GM19043 (cell line): ENCODE data around the gene SLC25A34.

Experiments used
- ATAC-seq: cut with Tn5 transposase; IDR thresholded peaks from one replicate; pipeline ENCODE4 v1.9.1; 2021; ENCODE audit warnings: low read depth; ENCODE audit not compliant: unreplicated experiment

Gene SLC25A34

DNA sequence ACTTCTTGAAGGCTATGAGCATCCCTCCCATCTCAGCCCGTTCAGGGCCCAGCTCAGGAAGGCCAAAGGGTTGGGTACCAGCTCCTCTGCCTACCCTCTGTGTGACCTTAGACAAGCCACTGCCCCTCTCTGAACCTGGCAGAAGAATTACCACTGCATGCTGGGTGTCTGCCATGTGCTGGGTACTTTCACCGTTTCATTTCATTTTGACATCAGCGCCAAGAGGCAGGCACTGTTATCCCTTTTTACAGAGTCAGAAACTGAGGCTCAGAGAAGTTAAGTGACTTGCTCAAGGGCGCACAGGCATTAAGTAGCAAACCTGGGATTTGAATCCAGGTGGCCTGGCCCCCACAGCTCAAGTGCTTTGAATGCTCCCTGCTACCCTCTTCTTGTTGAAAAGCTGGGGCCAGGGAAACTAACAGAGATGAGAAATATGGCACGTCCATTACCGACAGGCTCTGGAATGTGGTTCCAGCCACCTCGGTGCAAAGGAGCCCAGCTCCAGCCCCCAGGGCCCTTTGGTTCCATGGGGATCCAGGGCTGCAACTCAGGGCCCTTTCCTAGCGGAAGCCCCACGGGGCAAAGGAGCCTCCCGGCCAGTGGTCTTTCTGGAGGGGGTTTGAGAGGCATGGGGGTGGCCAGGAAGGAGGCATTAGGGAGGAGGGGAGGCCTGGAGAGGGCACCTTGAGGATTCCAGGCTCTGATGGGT lies 12.8 kb downstream of the SLC25A34 start:
- no peak for ATAC-seq

DNA sequence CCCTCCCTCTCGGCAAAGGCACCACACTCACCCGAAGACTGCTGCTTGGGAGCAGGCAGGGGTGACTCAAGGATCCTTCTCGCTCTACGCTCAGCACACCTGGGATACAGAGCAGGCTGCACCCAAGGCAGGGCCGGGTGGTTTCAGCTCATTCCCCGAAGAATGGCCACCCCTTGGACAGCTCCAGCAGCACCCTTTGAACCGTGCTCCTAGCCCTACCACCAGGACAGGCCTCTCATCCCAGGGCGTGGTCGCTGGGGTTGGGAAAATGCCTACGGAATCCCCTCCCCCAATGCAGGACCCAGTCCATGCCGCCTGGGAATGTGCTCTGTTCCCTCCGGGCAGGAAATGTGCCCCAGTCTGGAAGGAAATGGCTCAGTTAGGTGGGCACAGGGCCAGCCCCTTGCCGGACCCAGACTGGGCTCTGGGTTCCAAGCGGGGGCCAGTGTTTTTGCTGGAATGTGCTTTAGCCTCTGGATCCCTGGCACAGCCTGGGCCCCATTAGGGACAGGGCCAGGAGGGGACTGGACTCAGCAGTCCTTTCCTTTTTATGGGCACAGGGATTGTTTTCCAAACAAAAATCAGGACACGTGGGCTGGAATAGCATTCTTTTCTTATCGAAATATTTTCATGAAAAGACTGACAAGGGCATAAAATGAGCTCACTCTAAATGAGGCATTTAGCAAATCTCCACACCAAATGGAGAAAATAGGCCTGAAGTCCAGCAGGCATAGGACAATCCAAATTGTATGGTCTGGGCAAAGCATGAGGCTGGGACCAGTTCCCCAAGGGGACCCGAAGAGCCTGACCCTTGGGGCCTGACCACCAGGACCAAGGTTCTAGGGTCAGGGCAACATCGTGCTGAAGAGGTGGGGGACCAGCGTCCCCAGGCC lies 13.6 kb downstream of the SLC25A34 start:
- ATAC-seq: no peak

DNA sequence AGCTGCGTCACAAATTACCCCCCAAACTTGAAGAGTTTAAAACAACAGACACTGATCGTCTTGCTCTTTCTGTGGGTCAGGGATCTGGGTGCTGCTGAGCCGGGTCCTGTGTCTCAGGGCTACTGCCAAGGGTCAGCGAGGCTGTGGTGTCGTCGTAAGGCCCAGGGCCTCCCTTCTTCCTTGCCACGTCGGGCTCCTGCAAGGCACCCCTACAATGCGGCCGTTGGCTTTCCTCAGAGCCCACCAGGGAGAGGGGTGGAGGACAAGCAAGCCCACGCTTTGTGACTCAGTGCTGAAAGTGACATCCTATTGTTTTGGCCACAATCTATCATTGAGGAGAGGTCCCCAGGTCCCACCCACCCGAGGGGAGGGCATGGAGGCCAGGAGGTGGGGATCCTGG lies 14.9 kb downstream of the SLC25A34 start:
- ATAC-seq: no peak

DNA sequence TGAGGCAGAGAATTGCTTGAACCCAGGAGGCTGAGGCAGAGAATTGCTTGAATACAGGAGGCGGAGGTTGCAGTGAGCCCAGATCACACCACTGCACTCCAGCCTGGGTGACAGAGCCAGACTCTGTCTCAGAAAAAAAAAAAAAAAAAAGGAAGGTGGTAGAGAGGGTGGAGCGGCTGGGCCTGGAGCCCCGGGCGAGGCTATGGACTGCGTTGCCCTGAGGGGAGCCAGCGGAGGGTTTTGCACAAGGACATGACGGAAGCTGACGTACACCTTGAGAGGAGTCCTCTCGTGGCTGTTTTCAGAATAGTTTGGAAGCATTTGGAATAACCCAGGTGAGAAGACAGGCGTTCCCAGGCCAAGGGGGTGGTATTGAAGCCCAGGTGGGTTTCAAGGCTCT lies 15.7 kb downstream of the SLC25A34 start:
- no peak for ATAC-seq

DNA sequence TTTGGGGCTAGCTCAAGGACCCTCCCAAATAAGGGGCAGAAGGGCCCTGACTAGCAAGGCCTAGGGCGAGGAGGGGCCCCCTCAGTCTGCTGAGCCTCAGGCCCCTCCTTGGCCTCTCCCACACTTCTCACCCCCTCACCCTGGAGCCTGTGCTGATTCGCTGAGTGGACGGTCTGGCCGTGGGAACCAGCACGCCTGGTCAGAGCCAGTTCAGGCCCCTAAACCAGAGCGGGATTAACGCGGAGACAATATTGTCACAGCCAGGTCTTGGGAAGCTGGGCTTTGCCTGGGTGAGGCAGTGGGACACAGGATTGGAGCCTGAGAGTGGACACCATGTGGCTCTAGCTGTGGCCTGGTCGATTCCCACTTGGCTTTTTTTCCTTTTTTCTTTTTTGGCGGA lies 17.7 kb downstream of the SLC25A34 start:
- no peak for ATAC-seq

DNA sequence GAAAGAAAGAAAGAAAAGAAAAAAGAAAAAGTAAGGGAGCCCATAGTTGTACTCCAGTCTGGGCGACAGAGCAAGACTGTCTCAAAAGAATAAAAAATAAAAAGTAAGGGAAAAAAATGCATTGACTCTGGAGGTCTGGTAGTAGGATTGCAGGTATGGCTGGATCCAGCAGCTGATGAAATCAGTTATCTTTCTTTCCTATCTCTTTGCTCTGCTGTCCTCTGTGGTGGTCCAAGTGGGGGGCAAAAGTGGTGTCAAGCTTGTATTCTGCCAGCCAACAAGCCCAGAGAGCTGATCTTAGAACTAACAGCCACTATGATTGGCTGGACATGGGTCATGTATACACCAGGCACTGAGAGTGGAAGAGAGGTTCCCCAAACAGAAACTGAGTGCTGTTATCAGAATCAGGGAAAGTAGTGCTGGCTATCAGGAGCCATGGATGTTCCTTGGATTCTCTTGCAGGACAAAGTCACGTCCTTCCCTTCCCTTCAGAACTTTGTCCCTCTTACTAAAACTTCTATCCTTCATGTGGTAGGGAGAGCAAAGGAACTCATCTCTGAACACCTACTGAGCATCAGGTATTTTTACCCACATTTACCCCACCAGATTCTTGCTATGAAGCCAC lies 19.1 kb downstream of the SLC25A34 start:
- ATAC-seq: no peak

DNA sequence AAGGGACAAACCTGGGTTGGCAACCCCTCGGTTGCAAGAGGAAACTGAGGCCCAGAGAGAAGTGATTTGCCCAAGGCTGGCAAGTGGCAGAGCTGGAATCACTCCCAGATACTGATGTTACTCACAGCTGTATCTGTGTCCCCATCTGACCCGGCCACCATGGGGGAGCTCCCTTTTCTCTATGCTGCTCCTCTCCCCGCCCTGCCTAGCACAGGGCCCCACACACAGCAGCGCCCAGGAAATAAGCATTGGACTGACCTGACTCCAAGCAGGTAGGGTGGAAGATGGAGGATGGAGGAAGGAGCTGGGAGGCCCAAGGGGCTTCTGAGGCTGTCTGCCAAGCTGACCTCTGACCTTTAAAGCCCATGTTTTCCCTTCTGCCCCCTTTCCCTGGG lies 19.6 kb downstream of the SLC25A34 start:
- ATAC-seq: no peak

DNA sequence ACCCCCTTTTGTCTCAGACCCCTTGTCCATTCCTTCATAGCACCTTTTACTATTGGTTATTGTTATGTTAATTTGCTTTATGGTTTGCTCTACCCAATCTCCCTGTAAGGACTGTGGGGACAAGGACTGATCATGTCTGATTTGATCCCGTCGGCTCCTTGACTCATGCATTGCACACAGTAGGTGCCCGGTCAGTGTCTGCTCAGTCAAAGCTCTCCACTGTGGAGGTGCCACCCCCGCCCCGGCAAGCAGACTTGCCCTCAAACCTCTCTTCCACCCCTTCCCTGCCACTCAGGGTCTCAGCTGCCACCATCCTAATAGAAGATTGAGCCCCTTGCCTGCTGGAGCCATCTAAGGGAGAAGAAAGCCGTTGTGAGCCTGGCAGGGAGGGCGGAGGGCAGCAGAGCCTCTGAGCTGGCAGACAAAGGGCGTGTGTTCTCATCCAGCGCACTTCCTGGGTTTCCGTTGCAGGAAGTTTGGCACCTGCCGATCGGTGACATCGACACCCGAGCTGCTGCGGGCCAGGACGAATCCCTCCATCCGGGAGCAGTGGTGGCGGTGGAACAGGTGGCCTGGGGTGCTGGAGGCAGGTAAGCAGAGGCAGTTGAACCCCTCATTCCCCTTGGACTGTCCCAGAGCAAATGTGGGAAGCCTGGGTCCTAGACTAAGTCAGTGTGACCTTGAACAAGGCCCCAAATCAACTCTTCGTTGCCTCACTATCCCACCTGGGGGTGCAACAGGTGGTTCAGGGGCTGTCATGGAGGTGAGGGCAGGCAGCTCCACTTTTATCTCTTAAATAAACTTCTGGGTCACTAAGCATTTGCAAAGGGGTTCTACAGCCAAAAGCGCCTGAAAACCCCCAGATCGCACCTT lies 20.3 kb downstream of the SLC25A34 start:
- no peak for ATAC-seq

DNA sequence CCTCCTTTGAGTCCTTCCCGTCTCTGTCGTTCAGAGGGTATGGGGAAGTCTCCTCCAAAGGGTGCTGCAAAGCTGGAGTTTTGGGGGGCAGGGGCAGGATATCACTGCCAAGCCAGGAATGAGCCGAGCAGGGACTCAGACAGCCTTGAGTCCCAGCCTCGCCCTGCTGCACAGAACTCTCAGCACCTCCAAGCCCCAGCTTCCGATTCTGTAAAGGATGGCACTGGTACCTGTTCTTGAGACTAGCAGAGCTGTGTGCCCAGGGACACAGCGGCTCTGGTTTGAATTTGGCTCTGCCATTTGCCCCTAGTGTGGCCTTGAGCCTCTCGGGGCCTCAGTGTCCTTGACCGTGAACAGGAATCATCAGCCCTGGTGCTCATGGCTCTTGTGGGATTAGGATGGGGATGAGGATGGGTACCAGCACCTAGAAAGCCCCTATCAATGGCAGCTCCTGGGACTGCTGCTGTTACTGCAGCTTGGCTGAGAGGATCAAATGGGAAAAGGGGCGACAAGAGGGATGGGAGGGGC lies 21.0 kb downstream of the SLC25A34 start:
- no peak for ATAC-seq

DNA sequence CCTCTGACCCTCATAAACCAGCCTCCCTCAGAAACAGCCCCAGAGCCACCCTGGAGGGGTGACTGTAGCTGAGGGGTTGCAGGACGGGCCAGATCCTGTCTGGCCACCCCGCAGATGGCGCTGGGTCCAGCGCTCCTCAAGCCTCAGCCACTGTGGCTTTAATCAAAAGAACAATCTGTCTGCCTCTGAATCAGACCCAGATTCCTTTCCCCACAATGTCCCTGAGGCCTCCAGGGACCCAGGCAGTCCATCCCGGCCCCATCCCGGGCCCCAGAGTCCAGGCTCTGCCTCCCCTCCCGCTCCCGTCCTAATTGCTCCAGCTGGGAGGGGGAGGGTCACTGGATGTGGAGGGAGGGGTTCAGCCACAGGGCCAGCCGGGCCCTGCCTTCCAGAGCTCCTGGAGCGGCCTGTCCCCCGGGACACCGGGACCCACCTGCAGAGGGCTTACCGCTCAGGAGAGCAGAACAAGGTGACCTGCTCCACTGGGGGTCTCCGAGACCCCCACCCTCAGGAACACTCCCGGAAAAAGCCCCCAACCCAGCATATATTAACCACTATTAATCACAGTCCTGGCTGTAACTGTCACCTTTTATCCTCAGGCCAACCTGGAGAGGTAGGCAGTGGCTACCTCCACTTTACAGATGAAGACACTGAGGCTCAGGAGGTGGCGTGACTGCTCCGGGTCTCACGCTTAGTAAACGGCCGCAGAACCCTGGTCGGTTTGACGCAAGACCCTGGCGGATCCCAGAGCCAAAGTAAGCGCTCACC lies 21.7 kb downstream of the SLC25A34 start:
- no peak for ATAC-seq

DNA sequence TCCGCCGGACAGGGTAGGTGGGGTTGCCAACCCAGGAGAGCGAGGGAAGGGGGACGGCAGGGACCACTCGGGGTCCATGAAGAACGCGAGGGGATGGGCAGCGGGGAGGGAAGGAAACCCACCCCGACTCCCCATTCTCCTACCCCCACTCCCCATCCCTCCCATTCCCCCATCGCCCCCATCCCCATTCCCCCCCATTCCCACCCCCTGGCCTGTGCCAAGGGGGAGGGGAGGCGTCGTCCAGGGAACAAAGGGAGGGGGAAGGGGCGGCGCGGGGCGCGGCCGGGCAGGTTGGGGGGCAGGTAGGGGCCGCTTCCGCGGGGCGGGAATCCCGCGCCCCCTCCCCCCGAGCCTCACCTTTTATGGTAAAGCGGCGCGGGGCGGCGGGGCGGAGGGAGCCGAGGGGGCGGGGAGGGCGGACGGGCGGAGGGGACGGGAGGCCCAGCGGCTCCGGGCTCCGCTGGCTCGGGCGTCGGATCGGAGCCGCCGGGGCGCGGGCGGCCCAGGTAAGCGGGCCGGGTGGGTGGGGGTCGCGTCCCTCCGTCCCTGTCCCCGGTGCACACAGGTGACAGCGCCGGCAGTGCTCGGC lies 22.4 kb downstream of the SLC25A34 start, which contains the start of gene FBLIM1:
TSS of gene FBLIM1 (plus strand) at position 453 of the 589 bp plus-strand sequence. CDS start 6,189 bp downstream, outside the sequence.
- ATAC-seq: no peak

DNA sequence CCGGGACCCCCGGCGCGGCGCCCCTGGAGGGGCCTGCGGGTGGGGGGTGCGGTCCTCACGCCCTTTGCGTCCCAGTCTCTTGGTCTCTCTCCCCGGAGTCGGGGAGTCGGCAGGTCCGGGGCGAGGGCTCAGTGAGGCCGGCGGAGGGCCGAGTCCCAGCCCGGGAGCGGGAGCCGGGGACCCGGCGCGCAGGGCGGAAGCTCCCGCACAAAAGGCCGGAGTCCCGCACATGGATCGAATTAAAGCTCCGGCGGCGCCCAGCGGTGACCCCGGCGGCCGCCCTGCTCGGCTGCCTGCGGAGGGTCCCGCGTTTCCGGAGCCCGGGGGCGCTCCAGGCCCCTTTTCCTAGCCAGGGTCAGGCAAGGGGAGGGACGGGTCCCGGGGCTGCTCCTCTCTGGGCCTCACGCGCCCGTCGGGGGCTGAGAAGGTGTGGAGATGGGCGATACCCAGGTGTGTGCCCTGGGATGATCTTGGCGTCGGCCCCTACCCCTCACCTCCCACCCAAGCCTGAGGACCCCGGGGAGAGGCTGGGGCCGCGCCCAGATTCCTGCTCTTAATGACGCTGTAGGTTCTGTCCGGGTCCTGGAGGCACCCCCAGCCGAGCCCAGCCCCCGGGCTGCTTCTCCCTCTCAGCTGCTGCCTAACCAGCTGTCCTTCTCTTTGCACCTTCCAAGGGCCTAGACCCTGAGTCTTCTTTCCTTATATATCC lies 23.0 kb downstream of the SLC25A34 start:
- no peak for ATAC-seq

DNA sequence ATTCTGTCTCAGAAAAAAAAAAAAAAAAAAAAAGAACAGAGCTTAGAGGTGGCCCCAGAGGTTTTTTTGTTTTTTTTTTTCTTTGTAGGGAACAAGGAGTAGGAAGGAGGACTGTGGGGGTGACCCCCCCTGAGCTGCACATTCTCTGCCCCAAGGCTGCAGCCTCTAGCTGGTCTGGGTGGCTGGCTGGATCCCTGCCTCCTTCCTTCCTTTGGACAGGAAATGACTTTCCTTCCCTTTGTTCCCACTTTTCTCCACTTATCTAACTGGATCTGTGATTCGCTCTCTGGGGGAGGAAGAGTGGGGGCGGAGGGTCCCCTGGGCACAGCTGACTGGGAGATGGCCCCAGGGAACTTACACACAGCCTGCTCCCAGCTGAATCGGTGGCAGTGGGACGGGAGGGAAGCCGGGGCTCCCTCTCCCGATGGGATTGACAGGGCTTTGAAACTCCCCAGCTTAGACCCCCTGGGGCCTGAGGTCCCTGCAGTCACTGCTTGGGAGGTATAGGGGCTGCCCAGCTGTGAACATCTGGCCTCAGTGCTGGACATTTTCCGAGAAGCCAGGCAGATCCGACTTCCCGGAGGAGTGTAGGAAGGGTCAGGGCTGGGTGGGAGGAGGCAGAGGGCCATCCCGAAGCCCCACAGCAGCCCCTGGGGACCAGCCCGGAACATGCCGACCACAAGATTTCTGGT lies 24.6 kb downstream of the SLC25A34 start:
- no peak for ATAC-seq

DNA sequence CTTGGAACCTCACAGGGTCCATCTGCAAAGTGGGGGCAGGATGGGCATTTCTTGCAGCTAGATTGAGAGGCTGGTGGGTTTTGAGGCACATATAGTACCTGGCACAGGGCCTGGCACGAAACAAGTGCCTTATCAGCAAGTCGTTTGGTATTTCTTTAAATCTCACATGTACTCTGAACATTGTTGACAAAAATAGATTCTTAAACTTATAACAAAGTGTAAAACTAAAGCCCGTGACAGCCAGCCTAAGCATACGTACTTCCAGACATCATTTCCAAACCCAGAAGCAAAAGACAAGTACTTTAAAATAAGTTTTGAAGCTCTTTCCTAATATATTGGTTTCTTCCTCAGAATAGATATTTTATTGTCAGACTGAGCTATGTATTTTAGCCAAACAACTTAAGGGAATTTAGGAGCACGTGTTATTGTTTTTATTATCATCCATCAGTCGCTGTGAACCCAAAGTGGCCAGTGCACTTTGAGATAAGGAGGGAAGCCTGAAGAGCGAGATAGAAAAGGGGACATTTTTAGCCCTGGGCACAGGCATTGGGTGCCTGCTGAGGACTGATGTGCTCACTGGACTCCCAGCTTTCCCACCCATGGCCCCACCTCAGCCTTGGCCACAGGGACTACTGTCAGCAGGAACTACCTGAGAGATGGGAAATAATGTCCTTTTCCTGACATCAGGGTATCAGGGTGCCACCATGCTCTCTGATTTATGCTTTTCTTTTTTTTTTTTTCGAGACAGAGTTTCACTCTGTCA lies 25.5 kb downstream of the SLC25A34 start:
- ATAC-seq: no peak

DNA sequence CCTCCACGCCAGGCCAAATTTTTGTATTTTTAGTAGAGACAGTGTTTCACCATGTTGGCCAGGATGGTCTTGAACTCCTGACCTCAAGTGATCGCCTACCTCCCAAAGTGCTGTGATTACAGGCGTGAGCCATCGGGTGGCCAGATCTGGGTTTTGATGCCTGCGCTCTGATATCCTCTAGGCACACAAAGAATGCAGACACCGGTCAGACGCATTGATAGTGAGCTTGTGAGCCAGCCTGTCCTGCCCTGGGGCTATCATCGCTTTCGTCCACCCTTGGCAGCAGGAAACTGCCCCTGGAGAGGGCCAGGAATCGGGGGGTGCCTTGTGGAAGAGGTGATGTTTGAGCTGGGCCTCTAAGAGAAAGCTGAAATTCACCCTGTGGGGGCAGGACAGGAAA lies 26.5 kb downstream of the SLC25A34 start:
- no peak for ATAC-seq

DNA sequence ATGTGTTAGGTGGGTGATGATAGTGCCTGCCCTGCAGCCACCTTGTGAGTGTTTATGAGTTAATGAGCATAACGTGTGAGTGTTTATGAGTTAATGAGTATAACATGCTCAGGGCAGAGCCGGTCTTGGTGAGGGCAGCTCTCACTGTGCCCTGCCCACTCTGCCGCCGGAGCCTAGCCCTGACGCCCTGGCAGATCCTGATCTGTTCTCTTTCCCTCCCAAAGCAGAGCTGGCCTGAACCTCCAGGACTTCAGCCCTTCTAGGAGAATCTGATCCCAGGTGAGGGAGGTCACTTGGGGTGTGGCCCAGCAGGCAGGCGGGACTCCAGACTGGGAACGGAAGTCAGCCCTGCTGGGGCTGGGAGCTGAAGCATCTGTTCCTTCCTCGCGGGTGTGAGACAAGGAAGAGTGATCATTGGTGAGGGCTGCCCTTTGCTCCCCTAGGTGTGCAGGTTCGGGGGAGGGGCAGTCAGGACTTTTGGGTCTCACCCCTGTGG lies 28.3 kb downstream of the SLC25A34 start:
- ATAC-seq: no peak

DNA sequence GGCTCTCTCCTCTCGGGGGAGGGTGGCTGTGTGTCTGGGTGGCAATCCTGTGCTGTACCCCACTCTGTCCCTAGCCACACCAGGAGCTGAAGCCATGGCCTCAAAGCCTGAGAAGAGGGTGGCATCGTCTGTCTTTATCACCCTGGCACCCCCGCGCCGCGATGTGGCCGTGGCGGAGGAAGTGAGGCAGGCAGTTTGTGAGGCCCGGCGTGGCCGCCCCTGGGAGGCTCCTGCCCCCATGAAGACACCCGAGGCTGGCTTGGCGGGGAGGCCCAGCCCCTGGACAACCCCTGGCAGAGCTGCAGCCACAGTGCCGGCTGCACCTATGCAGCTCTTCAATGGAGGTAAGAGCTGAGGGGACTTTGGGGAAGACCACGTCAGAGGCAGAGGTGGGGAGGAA lies 28.8 kb downstream of the SLC25A34 start:
- no peak for ATAC-seq
